Measurements from ENCODE around the gene TAOK1. TPM values are rescaled to one million over a fixed set of nuclear protein-coding genes. Genes with fewer than 3 reads are reported as not detected.

The TAOK1 gene
- total and polyA plus RNA-seq, 2 donors (not counting 1 experiment from before 2014, with no cell fraction given): 9.8 to 80.7 TPM

DNA sequence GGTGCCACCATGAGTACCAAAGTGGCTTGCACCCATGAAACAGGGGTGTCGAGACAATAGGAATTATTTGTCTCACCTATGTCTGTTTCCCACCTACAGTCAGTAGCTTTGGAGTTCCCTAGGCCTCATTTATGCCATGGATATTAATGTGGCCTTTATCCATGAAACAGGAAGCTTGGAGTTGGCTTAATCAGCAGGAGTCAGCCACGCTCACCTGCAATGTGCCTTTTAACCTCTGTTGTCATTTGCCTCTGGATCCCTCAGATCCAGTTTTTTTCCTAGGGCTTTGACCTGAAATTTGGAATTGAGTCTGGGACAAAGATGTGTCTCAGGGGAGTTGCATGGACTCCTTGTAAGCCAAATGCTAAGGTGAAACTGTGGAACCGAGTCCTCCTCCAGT, 44.4 kb downstream of the TAOK1 start:
- Histone ChIP-seq H3K79me2 (ENCODE audit: control insufficient read depth, insufficient read depth, low read length) (peaks cover 90% of the 10 kb centered on the region), H3K4me3 (ENCODE audit: control extremely low read depth in 1 of 5, extremely low read depth in 1 of 5, insufficient read depth in 1 of 5, low read depth in 2 of 5, low read length in 4 of 5) (no peak overlapping the region), H3K9ac (ENCODE audit: low read length) (no peak overlapping the region), H2AFZ (ENCODE audit: insufficient read depth, low read depth, low read length, poor library complexity, severe bottlenecking) (no peak overlapping the region), H3K4me2 (replicated peaks; ENCODE audit: low read depth, low read length, poor library complexity, severe bottlenecking) (no peak overlapping the region), H3K9me3 (ENCODE audit: control extremely low read depth in 1 of 3, control insufficient read depth in 2 of 3, insufficient read depth in 1 of 3, low read length in 2 of 3) (peaks cover 0 to 4% (median 0%) of the 10 kb centered on the region in 3 donors), H4K20me1 (ENCODE audit: control insufficient read depth, insufficient read depth, low read length, poor library complexity, severe bottlenecking) (peaks cover 50% of the 10 kb centered on the region), H3K27ac (ENCODE audit: low read length in 2 of 2) (no peak overlapping the region), H3K4me1 (ENCODE audit: control insufficient read depth in 2 of 2, insufficient read depth in 2 of 2, low read length in 2 of 2) (peaks cover 9 to 14% of the 10 kb centered on the region in 2 donors), H3K36me3 (replicated peaks in 1 of 2; ENCODE audit: control extremely low read depth in 1 of 2, control insufficient read depth in 1 of 2, extremely low read depth in 1 of 2, insufficient read depth in 2 of 2, low read length in 1 of 2) (no peaks in the 10 kb centered on the region), H3K27me3 (replicated peaks in 1 of 4; ENCODE audit: control extremely low read depth in 1 of 4, control insufficient read depth in 3 of 4, insufficient read depth in 4 of 4, low read length in 3 of 4) (no peaks in the 10 kb centered on the region)
- no peak overlapping the region for H3K4me3 Mint-ChIP-seq
- no peaks in the 10 kb centered on the region for H3K9me3 Mint-ChIP-seq (ENCODE audit: insufficient read depth)
- intact Hi-C loops (cut with micrococcal nuclease): no loop called here
- H3K27me3 Mint-ChIP-seq: no peaks in the 10 kb centered on the region
- TF ChIP-seq, protein P1, sequence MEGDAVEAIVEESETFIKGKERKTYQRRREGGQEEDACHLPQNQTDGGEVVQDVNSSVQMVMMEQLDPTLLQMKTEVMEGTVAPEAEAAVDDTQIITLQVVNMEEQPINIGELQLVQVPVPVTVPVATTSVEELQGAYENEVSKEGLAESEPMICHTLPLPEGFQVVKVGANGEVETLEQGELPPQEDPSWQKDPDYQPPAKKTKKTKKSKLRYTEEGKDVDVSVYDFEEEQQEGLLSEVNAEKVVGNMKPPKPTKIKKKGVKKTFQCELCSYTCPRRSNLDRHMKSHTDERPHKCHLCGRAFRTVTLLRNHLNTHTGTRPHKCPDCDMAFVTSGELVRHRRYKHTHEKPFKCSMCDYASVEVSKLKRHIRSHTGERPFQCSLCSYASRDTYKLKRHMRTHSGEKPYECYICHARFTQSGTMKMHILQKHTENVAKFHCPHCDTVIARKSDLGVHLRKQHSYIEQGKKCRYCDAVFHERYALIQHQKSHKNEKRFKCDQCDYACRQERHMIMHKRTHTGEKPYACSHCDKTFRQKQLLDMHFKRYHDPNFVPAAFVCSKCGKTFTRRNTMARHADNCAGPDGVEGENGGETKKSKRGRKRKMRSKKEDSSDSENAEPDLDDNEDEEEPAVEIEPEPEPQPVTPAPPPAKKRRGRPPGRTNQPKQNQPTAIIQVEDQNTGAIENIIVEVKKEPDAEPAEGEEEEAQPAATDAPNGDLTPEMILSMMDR (IDR thresholded peaks at IDR 0.05): no peak
- no peak for TF ChIP-seq EZH2 (IDR thresholded peaks at IDR 0.05; ENCODE audit: borderline replicate concordance, insufficient read depth, low read depth, low read length, poor library complexity, severe bottlenecking)
- CTCF ChIA-PET: no interaction called here
- no peak for DNase-seq
- ATAC-seq (ENCODE audit: low read depth): no peak
- WGBS (ENCODE audit: insufficient coverage): 94% methylated on average over 3 of the region's 3 CpGs
- POLR2A ChIA-PET: no interaction called here
- H3K4me1 Mint-ChIP-seq: peaks cover 25% of the 10 kb centered on the region
- H3K27ac Mint-ChIP-seq: no peak overlapping the region

DNA sequence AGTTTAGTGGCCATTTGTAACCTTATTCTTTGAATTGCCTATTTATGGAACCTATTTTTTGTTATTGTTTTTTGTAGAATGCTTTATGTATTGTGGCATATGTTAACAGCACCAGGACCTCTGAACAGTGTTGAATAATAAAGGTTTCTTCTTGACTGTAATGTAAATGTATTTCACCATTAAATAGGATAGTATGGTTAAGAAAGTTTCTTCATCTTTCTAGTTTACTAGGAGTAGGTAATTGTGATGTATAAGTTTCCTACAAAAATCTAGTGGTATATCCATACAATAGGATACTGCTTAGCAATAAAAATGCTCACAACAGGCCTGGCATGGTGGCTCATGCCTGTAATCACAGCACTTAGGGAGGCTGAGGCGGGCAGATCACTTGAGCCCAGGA, 52.3 kb downstream of the TAOK1 start:
- no peak overlapping the region for H3K4me2 ChIP-seq (replicated peaks; ENCODE audit: low read depth, low read length, poor library complexity, severe bottlenecking)

More for the DNA sequence above, 52.3 kb downstream of the TAOK1 start:
- DNase-seq (no peak), ATAC-seq (ENCODE audit: low read depth) (no peak)
- Mint-ChIP-seq H3K27me3 (no peaks in the 10 kb centered on the region), H3K27ac (no peak overlapping the region), H3K9me3 (ENCODE audit: insufficient read depth) (no peaks in the 10 kb centered on the region), H3K4me3 (no peak overlapping the region), H3K4me1 (peaks cover 27% of the 10 kb centered on the region)
- intact Hi-C loops (cut with micrococcal nuclease): no loop called here
- WGBS (ENCODE audit: insufficient coverage): no CpG with 5 or more reads among the region's 1 CpG
- Histone ChIP-seq H2AFZ (ENCODE audit: insufficient read depth, low read depth, low read length, poor library complexity, severe bottlenecking) (no peak overlapping the region), H3K9me3 (ENCODE audit: control extremely low read depth in 1 of 3, control insufficient read depth in 2 of 3, insufficient read depth in 1 of 3, low read length in 2 of 3) (no peaks in the 10 kb centered on the region), H3K4me1 (ENCODE audit: control insufficient read depth in 2 of 2, insufficient read depth in 2 of 2, low read length in 2 of 2) (peaks cover 0 to 3% of the 10 kb centered on the region in 2 donors), H3K36me3 (replicated peaks in 1 of 2; ENCODE audit: control extremely low read depth in 1 of 2, control insufficient read depth in 1 of 2, extremely low read depth in 1 of 2, insufficient read depth in 2 of 2, low read length in 1 of 2) (peaks cover 0 to 4% of the 10 kb centered on the region in 2 experiments), H3K27me3 (replicated peaks in 1 of 4; ENCODE audit: control extremely low read depth in 1 of 4, control insufficient read depth in 3 of 4, insufficient read depth in 4 of 4, low read length in 3 of 4) (no peaks in the 10 kb centered on the region), H3K9ac (ENCODE audit: low read length) (no peak overlapping the region), H4K20me1 (ENCODE audit: control insufficient read depth, insufficient read depth, low read length, poor library complexity, severe bottlenecking) (peaks cover 36% of the 10 kb centered on the region), H3K27ac (ENCODE audit: low read length in 2 of 2) (no peak overlapping the region), H3K4me3 (ENCODE audit: control extremely low read depth in 1 of 5, extremely low read depth in 1 of 5, insufficient read depth in 1 of 5, low read depth in 2 of 5, low read length in 4 of 5) (no peak overlapping the region), H3K79me2 (ENCODE audit: control insufficient read depth, insufficient read depth, low read length) (peaks cover 91% of the 10 kb centered on the region)
- TF ChIP-seq EZH2 (IDR thresholded peaks at IDR 0.05; ENCODE audit: borderline replicate concordance, insufficient read depth, low read depth, low read length, poor library complexity, severe bottlenecking): no peak
- TF ChIP-seq, protein P1 (IDR thresholded peaks at IDR 0.05): no peak
- ChIA-PET CTCF (no interaction called here), POLR2A (no interaction called here)

Data from B cell (primary cell).